CD14-positive monocyte (primary cell): Measurements from ENCODE around the gene SCN2A. TPM values are rescaled to one million over a fixed set of nuclear protein-coding genes. Genes with fewer than 3 reads are reported as not detected.

ENCODE experiments used
- DNase-seq, 3 donors: peaks; one replicate each; pipeline ENCODE4 v3.0.0-alpha.2; 2011 to 2022
- H2AFZ ChIP-seq: 2 replicates; pipeline ENCODE4 v1.6.0; 2012; ENCODE audit warnings: mild to moderate bottlenecking, low read depth, low read length, inconsistent platforms; ENCODE audit not compliant: insufficient read depth, poor library complexity, severe bottlenecking
- H3K27ac ChIP-seq, 2 donors: 1 replicate in 1 of 2; 2 replicates in 1 of 2; pipeline ENCODE4 v1.5.1; 2012 to 2013; ENCODE audit warnings: low read length in 2 of 2, control low read depth in 1 of 2, inconsistent platforms in 1 of 2, low read depth in 1 of 2, mild to moderate bottlenecking in 1 of 2
- H3K27me3 ChIP-seq, 2 donors: one replicate each; pipeline versions ENCODE4 v1.6.0 to v1.6.1; 2011 to 2013; ENCODE audit warnings: low read length in 2 of 2; ENCODE audit not compliant: control insufficient read depth in 2 of 2, insufficient read depth in 2 of 2
- H3K36me3 ChIP-seq, 2 donors: replicated peaks in 1 of 2; 1 replicate in 1 of 2; 2 replicates in 1 of 2; pipeline versions ENCODE4 v1.5.1 to v1.6.1; 2012 to 2013; ENCODE audit warnings: low read length in 2 of 2, control low read depth in 1 of 2, inconsistent platforms in 1 of 2, mild to moderate bottlenecking in 1 of 2; ENCODE audit not compliant: insufficient read depth in 2 of 2, control insufficient read depth in 1 of 2
- H3K4me1 ChIP-seq, 2 donors: 1 replicate in 1 of 2; 2 replicates in 1 of 2; pipeline versions ENCODE4 v1.5.1 to v1.6.1; 2012 to 2013; ENCODE audit warnings: low read length in 2 of 2, control low read depth in 1 of 2, inconsistent platforms in 1 of 2, mild to moderate bottlenecking in 1 of 2, moderate library complexity in 1 of 2; ENCODE audit not compliant: insufficient read depth in 2 of 2, control insufficient read depth in 1 of 2
- H3K4me2 ChIP-seq: replicated peaks from 2 replicates; pipeline ENCODE3; 2012; ENCODE audit warnings: low read length, moderate library complexity, mild to moderate bottlenecking; ENCODE audit not compliant: poor library complexity, severe bottlenecking; ENCODE audit errors: extremely low read depth
- H3K4me3 ChIP-seq, 3 experiments: fragments of 200-600 bp in 1 of 3; sonication (generic) in 1 of 3; replicated peaks in 1 of 3; 1 replicate in 2 of 3; 2 replicates in 1 of 3; pipeline ENCODE4 v1.5.1; 2011 to 2013; ENCODE audit warnings: low read length in 3 of 3, mild to moderate bottlenecking in 3 of 3, control low read depth in 2 of 3, low read depth in 2 of 3, inconsistent platforms in 1 of 3, moderate library complexity in 1 of 3
- H3K79me2 ChIP-seq: 2 replicates; pipeline ENCODE4 v1.6.0; 2012; ENCODE audit warnings: mild to moderate bottlenecking, control low read depth, inconsistent platforms, low read length, moderate library complexity; ENCODE audit not compliant: insufficient read depth
- H3K9ac ChIP-seq: 2 replicates; pipeline ENCODE4 v1.6.0; 2017; ENCODE audit warnings: low read length, mild to moderate bottlenecking; ENCODE audit not compliant: insufficient read depth, poor library complexity, severe bottlenecking
- H3K9me3 ChIP-seq, 2 donors: replicated peaks in 1 of 2; 1 replicate in 1 of 2; 2 replicates in 1 of 2; pipeline versions ENCODE4 v1.5.1 to v1.6.1; 2012 to 2013; ENCODE audit warnings: low read length in 2 of 2, control low read depth in 1 of 2; ENCODE audit not compliant: control insufficient read depth in 1 of 2, insufficient read depth in 1 of 2
- H4K20me1 ChIP-seq: 2 replicates; pipeline ENCODE4 v1.6.0; 2012; ENCODE audit warnings: mild to moderate bottlenecking, low read length, control low read depth, moderate library complexity; ENCODE audit not compliant: insufficient read depth
- H3K27ac Mint-ChIP-seq, 7 donors: one replicate each; pipeline ENCODE4 v1.8.0; 2020; ENCODE audit warnings: mild to moderate bottlenecking in 7 of 7, mixed read lengths in 7 of 7, moderate library complexity in 6 of 7, inconsistent platforms in 2 of 7
- H3K27me3 Mint-ChIP-seq, 3 donors: one replicate each; pipeline ENCODE4 v1.8.0; 2021 to 2022; ENCODE audit warnings: low read depth in 3 of 3, mild to moderate bottlenecking in 3 of 3, mixed read lengths in 3 of 3, moderate library complexity in 3 of 3, inconsistent platforms in 1 of 3
- H3K36me3 Mint-ChIP-seq, 2 donors: one replicate each; pipeline ENCODE4 v1.8.0; 2020; ENCODE audit warnings: mixed read lengths in 2 of 2, inconsistent platforms in 1 of 2, mild to moderate bottlenecking in 1 of 2
- H3K4me1 Mint-ChIP-seq: one replicate; pipeline ENCODE4 v1.8.0; 2020; ENCODE audit warnings: mild to moderate bottlenecking, mixed read lengths
- H3K4me3 Mint-ChIP-seq, 2 donors: one replicate each; pipeline ENCODE4 v1.8.0; 2020; ENCODE audit warnings: mild to moderate bottlenecking in 2 of 2, mixed read lengths in 2 of 2, moderate library complexity in 1 of 2
- H3K9me3 Mint-ChIP-seq, 7 donors: one replicate each; pipeline ENCODE4 v1.8.0; 2020 to 2022; ENCODE audit warnings: mixed read lengths in 7 of 7, mild to moderate bottlenecking in 6 of 7, moderate library complexity in 6 of 7, inconsistent platforms in 2 of 7
- WGBS: methylation state at CpG from one replicate; pipeline ENCODE4 v1.1.5; 2013; ENCODE audit warnings: missing lambda C conversion rate; ENCODE audit not compliant: insufficient coverage; 5-methylcytosine and 5-hydroxymethylcytosine counted together
- intact Hi-C, 2 donors: fragments of 100-400 bp; cut with micrococcal nuclease; formaldehyde crosslinking; loops; one replicate each; pipeline versions ENCODE4 v1.15.0 to v1.15.1; 2023
- polyA plus RNA-seq, 3 donors: library from polyadenylated mRNA; depleted of rRNA in 1 of 3; unstranded in 2 of 3; stranded (reverse) in 1 of 3; fragments of 300-500 nt in 2 of 3; fragments of >200 nt in 1 of 3; fragmentation: Illumina TruSeq in 2 of 3; gene quantifications; 1 replicate in 2 of 3; 2 replicates in 1 of 3; pipeline ENCODE4 v1.2.3, GENCODE V29; 2012 to 2021
- TF ChIP-seq, protein P1 (sequence below): fragments of 200-600 bp; IDR thresholded peaks from one replicate; pipeline ENCODE4 v1.8.0; 2022; ENCODE audit warnings: antibody characterized with exemption, mild to moderate bottlenecking

The SCN2A gene
- polyA plus RNA-seq, 3 donors, result not detected

DNA sequence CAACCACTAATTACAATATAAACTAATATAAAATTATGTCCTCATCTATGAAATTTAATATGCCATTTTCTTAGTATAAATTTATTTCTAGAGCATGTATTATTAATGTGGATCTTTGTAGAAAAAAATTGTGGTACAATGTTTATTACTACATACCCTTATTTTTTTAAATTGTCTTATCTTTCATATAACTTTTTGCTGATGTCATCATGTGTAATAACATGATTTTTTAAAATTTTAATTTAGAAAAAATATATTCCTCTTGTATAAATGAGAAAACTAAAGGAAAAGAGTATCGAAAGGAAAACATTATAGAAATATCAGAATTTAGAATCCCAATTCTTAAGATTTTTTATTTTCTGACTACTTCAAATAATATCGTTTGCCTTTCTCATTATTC lies 49.9 kb downstream of the SCN2A start:
- no peaks in the 10 kb centered on the region for H3K9me3 ChIP-seq
- WGBS, result no CpG with 5 or more reads among the region's 2 CpGs
- no peak overlapping the region for H3K4me3 ChIP-seq
- H3K79me2 ChIP-seq, result no peaks in the 10 kb centered on the region
- no peak overlapping the region for H3K9ac ChIP-seq
- H3K4me2 ChIP-seq, result no peak overlapping the region
- H4K20me1 ChIP-seq, result no peaks in the 10 kb centered on the region
- H3K36me3 ChIP-seq, result no peaks in the 10 kb centered on the region
- H3K4me3 Mint-ChIP-seq, result no peak overlapping the region
- no peak overlapping the region for H2AFZ ChIP-seq
- no peaks in the 10 kb centered on the region for H3K27me3 ChIP-seq
- H3K4me1 Mint-ChIP-seq, result no peaks in the 10 kb centered on the region
- H3K9me3 Mint-ChIP-seq, result peaks cover 0 to 1% (median 0%) of the 10 kb centered on the region in 7 donors
- no peaks in the 10 kb centered on the region for H3K36me3 Mint-ChIP-seq
- H3K4me1 ChIP-seq, result no peaks in the 10 kb centered on the region
- intact Hi-C loops, result no loop called here
- peaks cover 0 to 5% (median 0%) of the 10 kb centered on the region in 3 donors for H3K27me3 Mint-ChIP-seq
- DNase-seq, result no peak
- no peak overlapping the region for H3K27ac Mint-ChIP-seq
- TF ChIP-seq, protein P1, sequence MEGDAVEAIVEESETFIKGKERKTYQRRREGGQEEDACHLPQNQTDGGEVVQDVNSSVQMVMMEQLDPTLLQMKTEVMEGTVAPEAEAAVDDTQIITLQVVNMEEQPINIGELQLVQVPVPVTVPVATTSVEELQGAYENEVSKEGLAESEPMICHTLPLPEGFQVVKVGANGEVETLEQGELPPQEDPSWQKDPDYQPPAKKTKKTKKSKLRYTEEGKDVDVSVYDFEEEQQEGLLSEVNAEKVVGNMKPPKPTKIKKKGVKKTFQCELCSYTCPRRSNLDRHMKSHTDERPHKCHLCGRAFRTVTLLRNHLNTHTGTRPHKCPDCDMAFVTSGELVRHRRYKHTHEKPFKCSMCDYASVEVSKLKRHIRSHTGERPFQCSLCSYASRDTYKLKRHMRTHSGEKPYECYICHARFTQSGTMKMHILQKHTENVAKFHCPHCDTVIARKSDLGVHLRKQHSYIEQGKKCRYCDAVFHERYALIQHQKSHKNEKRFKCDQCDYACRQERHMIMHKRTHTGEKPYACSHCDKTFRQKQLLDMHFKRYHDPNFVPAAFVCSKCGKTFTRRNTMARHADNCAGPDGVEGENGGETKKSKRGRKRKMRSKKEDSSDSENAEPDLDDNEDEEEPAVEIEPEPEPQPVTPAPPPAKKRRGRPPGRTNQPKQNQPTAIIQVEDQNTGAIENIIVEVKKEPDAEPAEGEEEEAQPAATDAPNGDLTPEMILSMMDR, result no peak
- H3K27ac ChIP-seq, result no peak overlapping the region

DNA sequence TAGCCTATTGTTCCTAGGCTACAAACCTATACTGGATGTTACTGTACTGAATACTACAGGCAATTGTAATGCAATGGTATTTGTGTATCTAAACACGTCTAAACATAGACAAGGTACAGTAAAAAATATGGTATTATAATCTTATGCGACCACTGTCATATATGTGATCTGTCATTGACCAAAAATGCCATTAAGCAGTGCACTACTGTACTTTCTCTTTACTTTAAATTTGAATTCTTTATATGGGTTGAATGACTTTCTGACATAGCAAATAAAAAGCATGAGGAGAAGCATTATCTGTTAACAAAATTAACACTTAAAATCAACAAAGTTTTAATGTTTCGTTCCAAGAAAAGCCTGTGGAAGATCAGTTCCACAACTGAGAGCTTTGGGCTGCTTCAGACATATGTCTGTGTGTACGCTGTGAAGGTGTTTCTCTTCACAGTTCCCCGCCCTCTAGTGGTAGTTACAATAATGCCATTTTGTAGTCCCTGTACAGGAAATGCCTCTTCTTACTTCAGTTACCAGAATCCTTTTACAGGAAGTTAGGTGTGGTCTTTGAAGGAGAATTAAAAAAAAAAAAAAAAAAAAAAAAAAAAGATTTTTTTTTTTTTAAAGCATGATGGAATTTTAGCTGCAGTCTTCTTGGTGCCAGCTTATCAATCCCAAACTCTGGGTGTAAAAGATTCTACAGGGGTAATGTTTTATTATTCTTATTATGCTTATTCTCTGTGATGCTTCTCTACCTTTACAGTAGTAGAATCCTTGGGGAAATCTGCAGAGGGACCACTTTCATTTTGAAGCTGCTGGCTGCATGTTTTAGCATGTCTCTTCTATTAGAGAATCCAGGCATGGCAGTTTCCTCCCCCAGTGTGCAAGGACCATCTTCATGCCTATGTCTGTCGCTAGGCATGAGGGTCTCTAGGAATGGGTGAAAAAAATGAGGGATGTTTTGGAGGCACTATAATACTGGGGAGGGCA lies 54.5 kb downstream of the SCN2A start:
- WGBS, result no CpG with 5 or more reads among the region's 6 CpGs
- H3K4me2 ChIP-seq, result no peak overlapping the region
- Mint-ChIP-seq H3K9me3 (peaks cover 0 to 1% (median 0%) of the 10 kb centered on the region in 7 donors), H3K4me1 (no peaks in the 10 kb centered on the region), H3K27me3 (peaks cover 0 to 5% (median 0%) of the 10 kb centered on the region in 3 donors), H3K27ac (no peak overlapping the region), H3K36me3 (no peaks in the 10 kb centered on the region), H3K4me3 (no peak overlapping the region)
- H3K27me3 ChIP-seq, result no peaks in the 10 kb centered on the region
- no peaks in the 10 kb centered on the region for H3K36me3 ChIP-seq
- intact Hi-C loops, result no loop called here
- no peak overlapping the region for H2AFZ ChIP-seq
- H3K79me2 ChIP-seq, result no peaks in the 10 kb centered on the region
- TF ChIP-seq, protein P1, result peak; percentile 73
- H3K9me3 ChIP-seq, result no peaks in the 10 kb centered on the region
- no peak overlapping the region for H3K9ac ChIP-seq
- H4K20me1 ChIP-seq, result no peaks in the 10 kb centered on the region
- peak; percentile 20 to 43 (median 42) for DNase-seq
- no peak overlapping the region for H3K27ac ChIP-seq
- H3K4me3 ChIP-seq, result no peak overlapping the region
- no peaks in the 10 kb centered on the region for H3K4me1 ChIP-seq
